ENCODE data around the gene PIGK. TPM values are rescaled to one million over a fixed set of nuclear protein-coding genes. Genes with fewer than 3 reads are reported as not detected.

The PIGK gene
- total RNA-seq, 1 experiment from 2014 or later: 21.5 TPM

- H3K4me3 ChIP-seq: no peak overlapping the region
- no peak overlapping the region for H3K4me2 ChIP-seq
- CTCF ChIA-PET: no interaction called here
- no peaks in the 10 kb centered on the region for H3K27me3 ChIP-seq (ENCODE audit: insufficient read depth, low read depth)
- H3K4me1 ChIP-seq (replicated peaks; ENCODE audit: insufficient read depth): peaks cover 3% of the 10 kb centered on the region
- no peaks in the 10 kb centered on the region for H3K79me2 ChIP-seq (ENCODE audit: low read depth)
- POLR2A ChIA-PET (ENCODE audit: unreplicated experiment): no interaction called here
- TF ChIP-seq EZH2 (IDR thresholded peaks at IDR 0.05; ENCODE audit: low read depth): no peak
- TF ChIP-seq CTCF (conservative IDR thresholded peaks at IDR 0.05): no peak
- no peaks in the 10 kb centered on the region for H3K36me3 ChIP-seq (ENCODE audit: low read depth)
- no TSS peak for BruUV-seq (replicated peaks)
- intact Hi-C loops (cut with micrococcal nuclease; ENCODE audit: unreplicated experiment): no loop called here
- no peaks in the 10 kb centered on the region; the same call in 1 of the 2 replicates for H3K9me2 ChIP-seq (ENCODE audit: insufficient read depth)
- H4K20me1 ChIP-seq (ENCODE audit: insufficient read depth): no peaks in the 10 kb centered on the region
- no peak overlapping the region for H3K27ac ChIP-seq
- no peaks in the 10 kb centered on the region; the same call in 1 of the 2 replicates for H3F3A ChIP-seq (ENCODE audit: insufficient read depth, low read depth)
- H2AFZ ChIP-seq: no peak overlapping the region
- no peak for DNase-seq
- H3K9me3 ChIP-seq (ENCODE audit: insufficient read depth, low read depth): no peaks in the 10 kb centered on the region
These were observed 79.8 kb downstream of the PIGK start for GRCh38 chr1:77139389-77139788.

- H3K9me2 ChIP-seq (ENCODE audit: insufficient read depth): no peaks in the 10 kb centered on the region; the same call in 1 of the 2 replicates
- H4K20me1 ChIP-seq (ENCODE audit: insufficient read depth): no peaks in the 10 kb centered on the region
- CTCF ChIA-PET: no interaction called here
- H3K4me2 ChIP-seq: no peak overlapping the region
- no peaks in the 10 kb centered on the region for H3K27me3 ChIP-seq (ENCODE audit: insufficient read depth, low read depth)
- H3K36me3 ChIP-seq (ENCODE audit: low read depth): no peaks in the 10 kb centered on the region
- DNase-seq: no peak
- intact Hi-C loops (cut with micrococcal nuclease; ENCODE audit: unreplicated experiment): no loop called here
- no peak overlapping the region for H2AFZ ChIP-seq
- TF ChIP-seq EZH2 (IDR thresholded peaks at IDR 0.05; ENCODE audit: low read depth) (no peak), CTCF (conservative IDR thresholded peaks at IDR 0.05) (no peak)
- H3K4me1 ChIP-seq (replicated peaks; ENCODE audit: insufficient read depth): peaks cover 7% of the 10 kb centered on the region
- POLR2A ChIA-PET (ENCODE audit: unreplicated experiment): interaction anchor here (0.5 kb wide), 1 partner anchor 1442 kb away, joined by 3 read pairs; no protein-coding TSS in a partner anchor
- no peak overlapping the region for H3K27ac ChIP-seq
- H3K79me2 ChIP-seq (ENCODE audit: low read depth): no peaks in the 10 kb centered on the region
- no peak overlapping the region for H3K4me3 ChIP-seq
- no TSS peak for BruUV-seq (replicated peaks)
- no peaks in the 10 kb centered on the region for H3K9me3 ChIP-seq (ENCODE audit: insufficient read depth, low read depth)
- H3F3A ChIP-seq (ENCODE audit: insufficient read depth, low read depth): no peaks in the 10 kb centered on the region
These were observed 84.9 kb downstream of the PIGK start for GRCh38 chr1:77134359-77134758.

- no peaks in the 10 kb centered on the region for H3K79me2 ChIP-seq (ENCODE audit: low read depth)
- H3K9me2 ChIP-seq (ENCODE audit: insufficient read depth): no peaks in the 10 kb centered on the region; the same call in 1 of the 2 replicates
- H3K9me3 ChIP-seq (ENCODE audit: insufficient read depth, low read depth): no peaks in the 10 kb centered on the region
- H3F3A ChIP-seq (ENCODE audit: insufficient read depth, low read depth): no peaks in the 10 kb centered on the region
- no peak overlapping the region for H2AFZ ChIP-seq
- intact Hi-C loops (cut with micrococcal nuclease; ENCODE audit: unreplicated experiment): no loop called here
- no peak for DNase-seq
- peaks cover 7% of the 10 kb centered on the region for H3K4me1 ChIP-seq (replicated peaks; ENCODE audit: insufficient read depth)
- H3K36me3 ChIP-seq (ENCODE audit: low read depth): no peaks in the 10 kb centered on the region
- no peak for TF ChIP-seq CTCF (conservative IDR thresholded peaks at IDR 0.05)
- no peak for TF ChIP-seq EZH2 (IDR thresholded peaks at IDR 0.05; ENCODE audit: low read depth)
- no peak overlapping the region for H3K27ac ChIP-seq
- no peaks in the 10 kb centered on the region for H4K20me1 ChIP-seq (ENCODE audit: insufficient read depth)
- no peak overlapping the region for H3K4me2 ChIP-seq
- ChIA-PET CTCF (no interaction called here), POLR2A (ENCODE audit: unreplicated experiment) (interaction anchor here (0.5 kb wide), 1 partner anchor 1442 kb away, joined by 3 read pairs; no protein-coding TSS in a partner anchor)
- no TSS peak for BruUV-seq (replicated peaks)
- no peak overlapping the region for H3K4me3 ChIP-seq
- no peaks in the 10 kb centered on the region for H3K27me3 ChIP-seq (ENCODE audit: insufficient read depth, low read depth)
These were observed 85.4 kb downstream of the PIGK start for GRCh38 chr1:77133731-77134358.
